Uterus (tissue), 2 donors: ENCODE results near the gene TCAIM.

ENCODE experiments used
- CTCF ChIP-seq, 4 experiments: fragments of 200-600 bp in 2 of 4; fragments of 450-650 bp in 2 of 4; sonication (generic) in 2 of 4; IDR thresholded peaks; one replicate each; pipeline ENCODE4 v1.5.1; 2016 to 2019; ENCODE audit warnings: antibody characterized with exemption in 4 of 4, mild to moderate bottlenecking in 2 of 4, moderate library complexity in 1 of 4
- POLR2A ChIP-seq, 2 donors: fragments of 450-650 bp; IDR thresholded peaks; one replicate each; pipeline ENCODE4 v1.6.1; 2016; ENCODE audit warnings: antibody characterized with exemption in 2 of 2, mild to moderate bottlenecking in 1 of 2, moderate library complexity in 1 of 2

GRCh38 chr3:44292947-44293346 is 45.6 kb upstream of the TCAIM start:
- TF ChIP-seq CTCF (IDR thresholded peaks at IDR 0.05) (no peak), POLR2A (IDR thresholded peaks at IDR 0.05) (no peak)
